ENCODE data around the gene TSPAN1.
A peak's percentile ranks its signal among the peaks of the same experiment; 100 is the strongest.

The TSPAN1 gene, protein sequence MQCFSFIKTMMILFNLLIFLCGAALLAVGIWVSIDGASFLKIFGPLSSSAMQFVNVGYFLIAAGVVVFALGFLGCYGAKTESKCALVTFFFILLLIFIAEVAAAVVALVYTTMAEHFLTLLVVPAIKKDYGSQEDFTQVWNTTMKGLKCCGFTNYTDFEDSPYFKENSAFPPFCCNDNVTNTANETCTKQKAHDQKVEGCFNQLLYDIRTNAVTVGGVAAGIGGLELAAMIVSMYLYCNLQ

DNA sequence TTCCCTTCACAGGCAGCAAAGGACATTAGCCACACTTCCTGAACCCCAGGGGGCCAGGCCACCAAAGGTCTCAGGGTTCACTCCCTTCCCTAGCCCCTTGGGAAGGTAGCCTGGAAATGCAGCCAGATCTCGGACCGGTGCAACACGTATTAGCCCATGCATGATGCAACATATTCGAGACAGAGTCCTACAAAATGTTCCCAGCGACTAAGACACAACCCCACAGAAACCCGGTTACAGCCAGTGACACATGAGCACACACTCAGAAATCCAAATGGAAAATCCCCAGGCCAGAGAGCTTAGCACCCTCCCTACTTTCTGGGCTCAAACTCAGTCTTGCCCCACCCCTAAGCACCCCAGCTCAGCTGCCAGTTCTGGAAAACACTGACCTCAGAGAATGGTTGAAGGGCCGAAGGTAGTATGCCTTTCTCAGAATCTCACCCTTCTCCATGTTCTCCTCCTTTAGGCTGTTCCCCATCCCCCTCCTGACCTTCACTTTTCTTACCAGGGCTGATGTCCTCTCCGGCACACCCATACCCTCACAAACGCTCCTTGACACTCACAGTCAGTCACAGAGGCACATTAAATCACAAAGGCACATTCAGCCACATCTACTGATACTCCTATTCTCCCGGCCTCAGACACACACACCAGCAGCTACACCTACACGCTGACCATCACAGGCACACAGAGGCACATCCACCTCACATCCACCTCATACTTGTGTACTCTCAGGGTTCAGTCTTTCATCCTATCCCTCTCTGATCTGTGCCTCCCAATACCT, at the start of gene TSPAN1:
TSS of gene TSPAN1 (plus strand) at position 640 of the 784 bp plus-strand sequence. CDS start 6,021 bp downstream, outside the sequence.
- no peak for DNase-seq

DNA sequence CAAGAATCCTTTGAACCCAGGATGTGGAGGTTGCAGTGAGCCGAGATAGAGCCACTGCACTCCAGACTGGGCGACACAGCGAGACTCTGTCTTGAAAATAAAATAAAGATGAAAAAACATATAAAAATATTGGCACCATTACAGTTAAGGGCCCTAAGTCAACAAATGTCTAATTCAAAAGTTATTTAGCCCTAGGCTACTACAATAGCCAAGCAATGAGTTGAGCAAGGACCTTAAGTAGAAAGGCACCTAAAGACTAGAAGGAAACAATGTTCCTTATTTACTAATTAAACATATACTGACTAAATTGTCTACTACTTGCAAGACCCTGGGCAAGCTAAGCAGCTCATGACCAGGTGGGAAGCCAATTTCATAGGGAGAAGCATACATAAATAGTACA, 46.5 kb upstream of the TSPAN1 start:
- DNase-seq = no peak

DNA sequence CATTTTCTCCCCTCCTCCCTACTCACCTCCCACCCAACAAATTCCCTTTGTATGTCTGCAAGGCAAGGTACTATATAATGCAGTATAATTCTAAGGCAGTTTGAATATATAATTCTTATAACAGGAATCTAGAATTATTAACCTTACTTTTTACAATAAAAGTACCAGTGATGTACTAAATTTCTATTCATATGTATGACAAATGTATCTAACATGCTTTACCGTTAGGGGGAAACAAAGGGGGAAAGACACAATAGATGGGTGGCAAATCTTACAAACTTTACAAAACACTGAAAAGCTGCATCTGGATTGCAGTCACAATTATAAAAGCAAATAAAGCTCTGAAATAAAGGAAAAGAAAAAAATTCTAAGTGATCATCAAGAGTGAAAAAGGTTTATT, 44.8 kb upstream of the TSPAN1 start:
- no peak for DNase-seq

DNA sequence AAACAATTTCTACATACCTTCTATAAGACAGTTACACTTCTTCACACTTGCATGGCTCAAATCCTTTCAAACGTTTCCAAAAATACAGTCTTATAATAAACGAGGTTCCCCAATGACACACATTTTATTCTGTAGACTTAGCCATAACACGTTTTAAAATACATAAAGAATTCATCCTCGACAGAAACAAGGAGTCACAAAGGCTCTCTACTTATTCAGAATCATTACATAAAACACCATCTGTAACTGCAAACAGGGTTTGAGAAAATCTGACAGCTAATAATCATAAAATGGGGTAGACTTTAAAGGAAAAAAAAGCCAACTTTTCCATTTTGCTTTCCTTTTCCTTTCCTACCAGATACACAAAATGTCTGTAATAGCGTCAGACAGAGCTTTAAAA, 44.3 kb upstream of the TSPAN1 start:
- DNase-seq = peak; percentile 62

DNA sequence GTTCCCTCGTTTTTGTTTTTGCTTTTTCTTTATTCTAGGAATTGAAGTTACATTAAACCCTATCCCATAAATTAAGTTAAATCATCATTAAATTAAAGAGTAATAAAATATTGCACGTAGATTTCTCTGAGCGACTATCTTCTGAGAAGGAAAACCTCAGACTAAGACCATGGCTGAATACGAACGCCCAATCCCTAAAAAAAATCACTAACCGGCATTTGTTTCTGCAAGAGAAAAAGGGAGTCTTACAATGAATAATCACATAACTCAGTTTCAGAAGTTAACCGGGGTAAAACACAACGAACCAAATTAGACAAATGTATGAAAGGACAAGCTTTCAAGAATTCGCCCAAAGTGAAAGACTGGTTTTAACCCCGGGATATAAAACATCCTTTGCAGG, 43.8 kb upstream of the TSPAN1 start:
- no peak for DNase-seq

DNA sequence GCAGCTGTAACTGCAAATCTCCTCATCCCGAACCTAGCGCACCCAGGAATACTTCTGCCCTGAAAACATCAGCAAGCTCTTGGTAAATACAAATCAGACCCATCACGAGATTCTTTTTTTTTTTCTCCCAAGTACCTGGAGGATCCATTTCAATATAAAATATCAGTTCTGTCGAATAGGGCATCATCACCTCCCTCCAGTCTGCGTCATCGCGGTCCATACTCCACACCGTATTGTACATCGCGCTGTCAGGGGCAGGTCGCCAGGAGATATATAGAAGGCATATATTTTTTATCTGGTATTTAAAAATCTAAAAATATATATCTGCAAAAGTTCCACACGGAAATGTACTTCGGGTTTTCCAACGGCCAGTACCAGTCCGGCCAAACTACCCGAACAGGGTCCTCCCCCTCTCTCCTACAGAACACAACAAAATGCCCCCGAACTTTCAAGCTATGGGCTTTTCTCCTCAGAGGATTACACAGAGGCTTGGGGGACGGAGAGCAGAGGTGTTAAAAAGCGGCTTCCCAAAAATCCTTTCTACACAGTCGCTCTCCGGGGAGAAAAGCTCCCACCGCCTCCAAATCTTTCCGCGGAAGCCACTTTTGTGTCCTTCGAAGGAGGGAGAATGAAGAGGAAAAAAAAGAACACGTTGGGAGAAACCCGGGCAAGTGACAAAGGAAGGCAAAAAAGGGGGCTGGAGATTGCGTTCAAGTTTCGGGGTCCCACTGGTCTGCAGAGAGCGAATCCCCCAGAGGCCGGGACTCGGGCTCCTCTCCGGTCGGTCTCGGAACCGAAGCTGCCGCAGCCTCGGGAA, 43.0 kb upstream of the TSPAN1 start:
- peak; percentile 67 for DNase-seq

DNA sequence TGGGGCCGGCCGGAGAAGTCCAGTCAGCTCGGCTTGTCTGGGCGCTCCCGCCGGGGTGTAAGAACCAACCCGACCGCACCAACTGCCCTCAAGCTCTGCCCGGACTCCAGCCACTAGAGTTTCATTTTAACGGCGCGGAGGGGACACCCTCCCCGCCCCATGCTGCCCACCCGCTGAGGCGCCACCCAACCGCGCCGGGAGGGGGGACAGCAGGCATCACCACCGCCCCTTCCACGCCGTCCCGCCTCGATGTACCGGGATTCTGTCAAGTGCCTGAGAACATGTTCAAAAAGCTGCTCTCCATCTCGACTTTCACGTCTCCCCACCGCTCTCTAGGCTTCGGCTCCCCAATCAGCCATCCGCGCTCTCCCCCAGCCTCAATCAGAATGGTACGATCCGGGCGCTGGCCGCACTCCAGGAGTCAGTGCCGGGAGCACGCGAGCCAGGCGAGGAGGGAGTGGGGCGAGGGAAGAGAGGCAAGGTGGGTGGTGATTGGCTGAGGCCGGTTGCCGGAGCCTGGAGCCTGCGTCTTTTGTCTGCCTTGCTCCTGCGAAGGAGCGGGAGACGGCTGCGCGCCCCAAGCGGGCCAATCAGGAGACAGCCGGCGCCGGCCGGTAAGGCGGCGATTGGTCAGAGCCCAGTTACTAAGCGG, 42.2 kb upstream of the TSPAN1 start, which contains the start of gene PIK3R3:
TSS of gene PIK3R3 (minus strand) at position 101 of the 652 bp plus-strand sequence. CDS start 677 bp downstream, outside the sequence.
- peak; percentile 96 for DNase-seq

DNA sequence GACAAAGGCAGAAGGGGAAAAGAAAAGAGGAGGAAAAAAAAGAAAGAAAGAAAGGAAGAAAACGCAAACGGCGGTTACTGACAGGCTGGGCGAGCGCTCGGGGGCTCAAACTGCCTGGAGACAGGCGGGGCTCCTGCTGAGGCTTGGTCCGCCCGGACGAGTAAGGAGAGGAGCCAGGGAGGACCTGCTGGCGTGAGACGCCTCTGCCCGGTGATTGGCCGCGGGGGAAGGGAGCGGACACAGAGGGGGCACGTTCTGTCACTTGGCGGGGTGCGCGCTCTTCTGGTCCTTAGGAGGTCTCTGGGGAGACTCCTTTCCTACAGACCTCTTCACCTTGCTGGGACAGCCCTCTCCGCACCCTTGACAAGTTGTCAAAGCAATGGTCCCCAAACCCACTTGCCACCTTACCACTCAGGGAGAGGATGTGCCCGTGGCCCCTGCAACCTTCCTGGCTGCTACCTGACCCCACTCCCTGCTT, 41.7 kb upstream of the TSPAN1 start:
- peak; percentile 64 for DNase-seq

DNA sequence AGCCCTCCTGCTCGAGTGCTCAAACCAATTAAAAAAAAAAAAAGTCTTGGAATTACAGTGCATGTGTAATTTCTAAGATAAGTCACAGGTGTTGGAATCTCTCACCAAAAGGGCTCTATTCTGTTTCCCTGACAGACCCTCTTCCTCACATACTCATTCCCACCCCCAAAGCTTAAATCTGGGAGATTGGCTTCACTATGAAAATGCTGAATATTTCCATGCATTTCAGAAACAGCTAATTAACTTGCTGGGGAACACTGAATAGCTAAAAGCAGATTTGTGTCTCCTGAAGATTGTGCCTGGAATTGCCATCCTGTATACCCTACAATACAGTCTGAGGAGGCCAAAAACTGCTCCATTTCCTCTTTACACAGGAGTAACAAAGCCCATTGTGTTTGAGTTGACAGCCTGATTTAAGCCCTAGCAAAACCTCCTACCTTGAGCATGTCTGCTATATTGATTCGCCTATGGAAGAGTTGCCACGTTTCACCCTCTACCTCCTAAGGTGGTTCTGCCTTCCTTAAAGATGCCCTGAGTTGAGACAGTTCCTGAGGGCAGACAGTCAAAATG, 41.0 kb upstream of the TSPAN1 start:
- no peak for DNase-seq

DNA sequence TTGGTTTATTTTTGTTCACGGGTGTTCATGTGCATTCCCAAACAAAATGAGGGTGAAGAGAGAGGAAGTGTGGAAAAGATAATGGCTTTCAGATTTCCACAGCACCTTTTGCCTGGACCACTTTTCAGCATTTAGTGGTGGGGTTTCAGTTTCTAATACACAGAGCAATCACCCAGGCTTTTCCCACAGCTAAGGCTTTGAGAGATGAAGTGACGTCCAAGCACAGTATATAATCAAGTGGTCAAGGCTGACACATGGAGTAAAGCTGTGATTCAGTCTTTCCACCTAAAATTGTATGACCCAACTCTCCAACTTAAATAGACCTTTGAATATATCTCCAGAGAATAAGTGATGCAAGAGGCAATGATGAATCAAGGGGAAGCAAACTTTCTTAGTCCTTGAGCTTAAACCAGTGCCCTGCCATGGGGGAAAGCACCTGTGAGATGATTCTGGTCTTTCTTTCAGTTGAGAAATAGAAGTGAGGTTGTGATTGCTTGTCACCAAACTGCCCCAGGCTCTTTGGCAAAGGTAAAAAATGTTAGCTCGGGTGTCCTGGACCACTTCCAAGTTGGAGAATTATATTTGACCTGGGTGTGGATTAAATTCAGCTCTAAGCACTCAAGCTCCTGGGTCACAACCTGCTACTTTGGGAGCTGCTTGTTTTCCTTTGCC, 40.1 kb upstream of the TSPAN1 start:
- DNase-seq = no peak

DNA sequence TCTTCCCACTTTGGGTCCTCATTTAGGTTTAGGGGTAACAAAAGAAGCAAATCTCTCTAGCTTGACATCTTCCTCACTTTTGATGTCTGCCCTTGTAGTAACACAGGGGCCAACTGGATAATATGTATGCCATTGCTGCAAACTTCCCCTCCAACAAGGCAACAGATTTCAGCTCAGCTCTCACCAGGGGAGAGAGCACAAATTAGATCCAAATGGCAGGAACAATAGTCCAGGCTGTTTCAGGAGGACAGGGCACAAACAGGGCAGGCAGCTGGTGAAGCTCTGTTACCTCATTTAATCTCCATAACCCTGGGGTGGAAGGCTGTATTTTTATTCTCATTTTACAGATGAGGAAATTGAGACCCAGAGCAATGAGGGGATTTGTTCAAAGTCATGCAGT, 38.2 kb upstream of the TSPAN1 start:
- no peak for DNase-seq

DNA sequence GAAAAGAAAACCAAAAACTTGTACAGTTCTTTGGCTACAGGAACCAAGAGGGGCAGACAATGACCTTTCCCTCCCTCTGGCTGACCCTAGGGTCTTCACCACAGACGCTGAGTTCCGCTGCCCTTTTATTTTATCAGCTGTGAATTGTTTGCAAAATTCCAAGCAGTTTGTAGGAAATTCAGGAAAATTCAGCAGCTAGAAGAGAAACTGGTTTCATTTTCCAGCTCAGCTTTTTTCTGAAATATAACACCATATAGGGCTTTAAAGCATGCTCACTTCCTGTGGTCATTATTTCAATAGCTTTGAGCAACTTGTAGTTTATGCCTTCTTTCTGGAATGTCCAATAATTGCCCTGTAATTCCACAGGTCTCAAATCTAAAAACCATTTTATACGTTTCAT, 37.0 kb upstream of the TSPAN1 start:
- DNase-seq = no peak

DNA sequence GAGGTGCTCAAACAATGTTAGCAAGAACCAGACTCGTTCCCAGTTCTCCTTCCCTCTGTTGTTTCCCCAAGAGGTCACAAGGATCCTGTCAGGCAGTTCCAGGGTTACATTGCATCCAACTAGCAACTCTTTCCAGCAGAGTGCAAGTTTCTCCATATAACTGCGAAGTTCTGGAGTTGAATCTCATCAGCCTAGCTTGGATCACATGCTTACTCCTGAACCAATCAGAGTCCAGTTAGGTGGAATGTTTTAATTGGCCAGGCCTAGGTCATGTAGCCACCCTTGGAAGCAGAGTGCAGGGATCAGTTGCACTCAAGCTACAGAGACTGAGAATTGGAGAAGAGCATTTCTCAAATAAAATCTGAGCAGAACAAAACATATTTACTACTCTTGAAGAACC, 26.6 kb upstream of the TSPAN1 start:
- DNase-seq = no peak

DNA sequence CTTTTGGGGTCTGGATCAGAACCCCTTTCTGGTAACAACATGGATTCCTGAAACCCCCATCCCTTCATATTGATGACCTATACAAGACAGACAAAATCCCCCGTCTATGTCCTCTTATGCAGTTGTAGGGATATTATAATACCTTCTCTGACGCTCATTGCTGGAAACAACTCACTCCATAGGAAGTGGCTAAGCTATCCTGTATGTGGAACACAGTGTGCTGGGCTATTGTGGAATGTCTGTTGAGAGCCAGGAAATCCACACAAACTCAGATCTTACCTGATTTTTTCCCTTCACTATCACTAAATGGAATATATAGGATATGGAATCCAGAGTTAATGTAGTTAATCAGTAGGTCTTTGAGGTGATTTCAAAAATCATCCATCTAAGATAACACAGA, 24.8 kb upstream of the TSPAN1 start:
- no peak for DNase-seq

DNA sequence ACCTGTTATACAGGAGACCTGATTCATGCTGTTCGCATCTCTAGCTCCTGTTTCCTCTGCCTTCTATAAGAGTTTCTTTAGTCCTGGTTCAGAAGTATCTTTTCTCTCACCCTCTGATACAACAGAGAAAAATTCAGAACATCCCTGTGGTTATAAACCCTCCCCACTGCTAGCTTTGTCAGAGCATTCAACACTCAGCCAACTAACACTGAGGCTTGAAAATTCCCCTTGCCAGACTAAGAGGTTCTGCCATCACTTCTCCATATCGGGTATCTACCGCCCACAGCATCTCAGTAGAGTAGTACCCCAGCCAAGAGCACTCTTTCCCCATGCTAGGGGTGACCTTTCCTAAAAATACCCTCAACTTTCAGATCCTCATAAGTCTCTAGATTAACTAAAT, 22.9 kb upstream of the TSPAN1 start:
- no peak for DNase-seq

DNA sequence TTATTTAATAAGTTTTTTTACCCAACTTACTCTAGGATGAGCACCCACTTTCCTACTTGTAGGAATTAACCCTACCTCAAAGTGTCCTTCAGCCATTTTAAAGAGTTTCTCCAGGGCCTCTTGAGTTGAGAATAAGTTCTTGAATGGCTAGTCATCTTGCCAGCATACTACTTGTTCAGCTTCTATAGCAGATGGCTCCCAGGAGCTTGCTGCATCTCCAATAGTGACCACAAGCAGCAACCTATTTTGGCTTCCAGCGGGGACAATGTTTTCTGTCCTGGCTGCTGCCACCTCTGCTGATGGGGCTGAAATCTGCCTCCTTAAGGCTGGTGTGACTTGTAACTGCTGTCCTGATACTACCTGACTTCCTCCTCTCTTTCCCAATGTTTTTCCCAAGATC, 21.7 kb upstream of the TSPAN1 start:
- DNase-seq = no peak

DNA sequence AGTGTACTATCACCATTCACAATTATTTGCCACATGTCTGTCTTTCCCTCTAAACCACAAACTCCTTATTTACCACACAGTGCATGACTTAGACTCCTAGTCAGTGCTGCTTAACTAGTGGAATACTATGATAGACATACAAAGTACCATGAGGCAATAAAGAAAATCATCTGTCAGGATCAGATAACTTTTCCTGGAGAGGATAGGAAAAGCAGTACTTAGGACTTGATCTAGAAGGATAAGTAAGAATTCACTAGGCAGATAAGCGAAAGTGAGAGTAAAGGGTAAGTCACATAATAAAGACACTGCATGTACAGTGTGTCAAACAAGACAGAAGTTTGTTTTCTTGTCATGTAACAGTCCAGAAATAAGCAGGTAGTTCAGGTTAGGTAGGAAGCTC, 21.2 kb upstream of the TSPAN1 start:
- DNase-seq = no peak

DNA sequence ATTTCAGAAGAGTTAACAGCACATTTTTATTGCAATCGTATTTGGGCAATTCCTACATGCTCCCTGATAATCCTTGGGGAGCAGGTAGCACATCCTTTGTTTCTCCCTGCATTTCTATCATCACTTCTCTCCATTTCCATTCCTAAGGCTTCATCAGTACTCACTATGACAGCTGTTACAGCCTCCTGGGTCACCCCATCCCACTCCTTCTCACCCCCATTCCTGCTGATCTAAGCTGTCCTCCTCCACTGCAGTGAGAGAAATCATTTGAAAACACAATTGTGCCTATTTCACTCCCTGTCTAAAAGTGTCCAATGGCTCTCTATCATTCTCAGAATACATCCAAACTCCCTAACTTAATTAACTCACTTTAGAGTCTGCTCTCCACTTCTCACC, 17.0 kb upstream of the TSPAN1 start:
- DNase-seq = no peak

DNA sequence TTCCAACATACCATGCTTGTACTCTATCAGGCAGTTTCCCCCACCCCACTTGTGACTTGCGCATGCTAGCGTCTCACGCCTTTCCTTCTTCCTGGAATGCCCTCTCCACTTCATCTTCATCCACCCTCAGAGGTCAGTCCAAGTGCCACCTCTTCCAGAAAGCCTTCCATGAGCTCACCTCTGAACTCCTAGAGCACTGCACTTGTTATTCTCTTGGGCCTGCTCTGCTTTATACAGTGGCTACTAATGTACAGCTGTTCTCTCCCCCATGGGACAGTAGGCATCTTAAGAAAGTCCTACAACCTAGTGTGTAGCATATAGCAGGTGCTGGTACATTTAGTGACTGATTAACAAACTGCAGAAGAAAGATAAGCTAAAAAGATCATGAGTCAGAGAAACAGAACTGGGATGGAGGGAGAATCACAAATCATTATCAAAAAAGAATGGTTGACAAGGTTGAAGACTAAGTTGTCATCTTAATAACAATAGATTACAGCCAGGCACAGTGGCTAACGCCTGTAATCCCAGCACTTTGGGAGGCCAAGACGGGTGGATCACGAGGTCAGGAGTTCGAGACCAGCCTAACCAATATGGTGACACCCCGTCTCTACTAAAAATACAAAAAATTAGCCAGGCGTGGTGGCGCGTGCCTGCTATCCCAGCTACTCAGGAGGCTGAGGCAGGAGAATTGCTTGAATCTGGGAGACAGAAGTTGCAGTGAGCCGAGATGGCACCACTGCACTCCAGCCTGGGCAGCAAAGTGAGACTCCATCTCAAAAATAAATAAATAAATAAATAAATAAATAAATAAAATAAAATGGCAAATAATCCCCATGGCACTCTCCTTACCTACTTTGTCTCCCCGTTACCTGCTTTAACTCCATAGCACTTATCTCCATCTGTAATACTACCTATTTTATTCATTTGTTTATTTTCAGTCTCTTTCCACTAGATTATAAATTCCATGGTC, 16.3 kb upstream of the TSPAN1 start:
- no peak for DNase-seq

DNA sequence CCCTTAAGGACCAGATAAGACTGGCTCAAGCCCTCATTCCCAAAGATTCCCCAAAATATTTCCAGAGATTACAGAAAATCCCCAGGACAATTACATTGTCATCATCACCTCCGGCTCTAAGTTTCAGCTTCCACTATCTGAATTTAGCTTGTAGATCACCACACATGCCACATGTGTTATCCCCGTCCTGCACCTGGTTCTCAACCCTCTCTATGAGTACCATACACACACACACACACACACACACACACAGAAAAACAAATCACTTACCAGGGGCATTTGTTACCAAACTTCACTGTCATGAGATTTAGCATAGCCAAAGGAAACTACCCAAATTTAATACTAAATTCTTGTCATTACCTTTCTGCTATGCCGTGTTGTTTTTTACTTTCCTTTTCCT, 15.4 kb upstream of the TSPAN1 start:
- no peak for DNase-seq

DNA sequence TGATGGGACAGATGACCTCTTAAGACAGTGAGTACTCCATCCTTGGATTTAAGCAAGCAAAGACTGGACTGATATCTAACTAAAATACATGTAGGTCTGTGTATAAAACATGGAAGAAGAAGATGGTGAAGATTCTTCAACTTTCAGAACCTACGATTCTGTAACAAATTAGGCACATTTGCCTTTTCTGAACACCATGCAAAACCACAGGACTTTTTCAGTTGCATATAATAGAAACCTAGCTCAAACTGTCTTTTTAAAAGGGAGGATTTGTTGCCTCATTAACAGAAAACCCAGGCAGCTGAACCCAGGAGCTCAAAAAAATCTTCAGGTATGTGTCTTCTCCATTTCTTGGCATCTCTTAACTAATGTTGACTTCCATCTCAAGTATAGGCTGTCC, 14.7 kb upstream of the TSPAN1 start:
- no peak for DNase-seq
